CD4-positive, alpha-beta T cell treated with Interleukin-4 for 1 hour (primary cell): ENCODE measurements around the gene IL4R.
A peak's percentile ranks its signal among the peaks of the same experiment; 100 is the strongest.

Experiments
- DNase-seq, 2 donors: peaks; one replicate each; pipeline ENCODE4 v3.0.0-alpha.2; 2020 to 2022

The IL4R gene

DNA sequence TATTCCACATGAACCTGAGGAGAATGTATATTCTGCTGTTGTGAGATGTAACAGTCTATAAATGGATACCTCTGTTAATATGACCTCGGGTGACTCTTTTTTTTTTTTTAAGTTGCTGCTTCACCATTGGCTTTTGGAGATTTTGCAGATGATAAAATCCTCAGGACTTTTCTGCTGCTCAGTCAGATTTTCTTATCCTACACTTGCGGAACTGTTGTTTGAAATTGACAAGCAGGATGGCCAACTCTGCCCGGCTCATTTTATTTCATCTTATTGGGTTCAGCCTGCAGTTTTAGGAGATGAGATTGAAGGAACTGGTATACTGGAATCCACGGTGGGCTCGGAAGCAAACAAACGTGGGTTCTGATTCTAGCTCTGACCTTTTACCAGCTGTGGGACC lies 19.3 kb downstream of the IL4R start:
- no peak for DNase-seq

DNA sequence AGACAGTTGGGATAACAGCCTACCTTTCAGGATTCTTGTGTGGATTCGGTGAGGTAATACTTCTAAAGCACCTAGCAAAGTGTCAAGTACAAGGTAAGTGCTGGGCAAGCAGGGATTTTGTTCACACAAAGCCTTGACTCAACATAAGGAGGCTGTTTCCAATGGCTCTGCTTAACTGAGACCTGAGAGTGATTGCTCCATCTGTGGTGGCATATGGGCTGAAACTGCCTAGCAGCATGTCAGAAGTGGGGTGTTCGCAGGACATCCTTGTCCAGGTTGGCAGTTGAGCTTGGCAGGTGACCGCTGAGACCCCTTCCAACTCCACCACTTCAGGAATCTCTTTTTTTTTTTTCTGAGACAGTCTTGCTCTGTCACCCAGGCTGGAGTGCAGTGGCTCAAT lies 19.8 kb downstream of the IL4R start:
- DNase-seq = no peak

GRCh38 chr16:27334192-27334764 lies 20.5 kb downstream of the IL4R start:
- no peak for DNase-seq

- no peak for DNase-seq
These were observed 21.1 kb downstream of the IL4R start for GRCh38 chr16:27334838-27335237.

- DNase-seq = no peak
These were observed 21.7 kb downstream of the IL4R start for GRCh38 chr16:27335349-27336053.

DNA sequence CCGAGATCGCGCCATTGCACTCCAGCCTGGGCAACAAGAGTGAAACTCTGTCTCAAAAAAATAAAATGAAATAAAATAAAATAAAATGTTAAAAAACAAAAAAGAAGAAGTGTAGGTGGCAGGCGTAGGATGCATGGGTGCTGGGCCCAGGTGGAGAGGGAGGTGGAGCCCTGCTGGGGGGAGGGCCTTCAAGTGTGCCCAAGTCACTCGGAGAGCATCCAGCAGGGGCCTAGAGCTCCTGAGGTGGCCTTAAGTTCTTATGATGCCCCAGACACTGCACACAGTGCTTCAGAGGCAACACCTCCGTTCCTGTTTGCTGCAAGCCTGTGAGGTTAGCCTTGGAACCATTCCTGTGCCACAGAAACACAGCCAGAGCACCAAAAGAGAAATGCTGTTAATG lies 23.2 kb downstream of the IL4R start:
- no peak for DNase-seq

DNA sequence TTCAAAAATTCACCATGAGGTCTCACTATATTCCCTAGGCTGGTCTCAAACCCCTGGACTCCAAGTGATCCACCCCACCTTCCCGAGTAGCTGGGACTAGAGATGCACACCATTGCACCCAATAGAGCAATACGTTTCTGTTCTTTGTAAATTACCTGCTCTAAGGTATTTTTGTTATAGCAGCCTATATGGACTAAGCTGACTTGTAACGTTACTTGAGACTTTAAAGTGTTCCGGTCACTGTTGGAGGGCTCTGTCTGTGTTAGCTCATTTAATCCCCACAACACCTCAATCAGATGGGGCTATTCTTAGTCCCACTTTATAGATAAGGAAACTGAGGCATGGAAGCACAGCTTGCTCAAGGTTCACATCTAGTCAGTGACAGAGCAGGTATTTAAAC lies 25.4 kb downstream of the IL4R start:
- no peak for DNase-seq

DNA sequence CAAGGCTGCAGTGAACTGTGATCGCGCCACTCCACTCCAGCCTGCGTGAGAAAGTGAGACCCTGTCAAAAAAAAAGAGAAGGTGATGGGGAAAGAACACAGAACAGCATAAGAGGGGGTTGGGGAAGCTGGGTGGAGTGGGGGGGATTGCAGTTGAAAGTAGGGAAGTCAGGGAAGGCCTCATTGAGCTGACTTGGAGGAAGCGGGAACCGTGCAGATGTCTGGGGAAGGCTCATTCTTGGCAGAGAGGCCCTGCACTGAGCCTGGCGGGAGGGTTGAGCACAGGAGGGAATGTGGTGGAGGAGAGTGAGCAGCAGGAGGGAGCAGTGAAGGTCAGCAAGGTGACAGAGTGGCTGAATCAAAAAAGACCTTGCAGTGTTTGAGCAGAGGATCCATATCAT lies 26.9 kb downstream of the IL4R start:
- no peak for DNase-seq

GRCh38 chr16:27341549-27341948 lies 27.8 kb downstream of the IL4R start:
- DNase-seq = no peak

- DNase-seq = no peak
These were observed 28.2 kb downstream of the IL4R start for GRCh38 chr16:27341971-27342370.

DNA sequence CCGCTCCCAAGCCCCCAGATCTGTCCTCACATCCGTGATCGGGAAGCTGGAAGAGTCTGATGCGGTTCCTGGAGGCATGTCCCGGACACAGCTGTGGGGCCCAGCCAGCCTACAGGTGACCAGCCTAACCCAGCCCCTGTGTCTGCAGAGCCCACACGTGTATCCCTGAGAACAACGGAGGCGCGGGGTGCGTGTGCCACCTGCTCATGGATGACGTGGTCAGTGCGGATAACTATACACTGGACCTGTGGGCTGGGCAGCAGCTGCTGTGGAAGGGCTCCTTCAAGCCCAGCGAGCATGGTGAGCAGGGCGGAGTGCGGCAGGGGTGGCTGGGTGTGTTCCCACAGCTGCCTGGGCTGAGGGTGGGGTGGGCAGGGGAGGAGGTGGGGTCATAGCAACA lies 30.9 kb downstream of the IL4R start:
- DNase-seq = no peak

GRCh38 chr16:27345201-27345600 lies 31.4 kb downstream of the IL4R start:
- DNase-seq = no peak

DNA sequence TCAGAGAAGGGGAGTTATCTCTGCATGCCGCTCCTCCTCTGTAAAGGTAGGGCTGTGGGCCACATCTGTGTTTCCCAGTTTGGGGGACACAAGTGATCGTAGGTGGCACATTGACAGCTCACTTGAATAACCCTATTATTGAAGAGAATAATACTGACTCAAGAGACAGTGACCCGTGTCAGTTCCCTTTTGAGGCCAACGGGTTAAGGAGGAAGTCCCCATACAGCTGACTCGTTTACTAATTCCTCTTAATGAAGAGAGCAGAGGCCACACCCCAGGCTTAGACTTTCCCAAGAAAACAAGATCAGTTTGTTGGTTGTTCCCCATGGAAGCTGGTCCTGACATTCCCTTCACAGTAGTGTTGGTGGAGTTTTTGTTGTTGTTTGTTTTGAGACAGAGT lies 33.0 kb downstream of the IL4R start:
- DNase-seq = peak in 1 of 2 donors; percentile 46

DNA sequence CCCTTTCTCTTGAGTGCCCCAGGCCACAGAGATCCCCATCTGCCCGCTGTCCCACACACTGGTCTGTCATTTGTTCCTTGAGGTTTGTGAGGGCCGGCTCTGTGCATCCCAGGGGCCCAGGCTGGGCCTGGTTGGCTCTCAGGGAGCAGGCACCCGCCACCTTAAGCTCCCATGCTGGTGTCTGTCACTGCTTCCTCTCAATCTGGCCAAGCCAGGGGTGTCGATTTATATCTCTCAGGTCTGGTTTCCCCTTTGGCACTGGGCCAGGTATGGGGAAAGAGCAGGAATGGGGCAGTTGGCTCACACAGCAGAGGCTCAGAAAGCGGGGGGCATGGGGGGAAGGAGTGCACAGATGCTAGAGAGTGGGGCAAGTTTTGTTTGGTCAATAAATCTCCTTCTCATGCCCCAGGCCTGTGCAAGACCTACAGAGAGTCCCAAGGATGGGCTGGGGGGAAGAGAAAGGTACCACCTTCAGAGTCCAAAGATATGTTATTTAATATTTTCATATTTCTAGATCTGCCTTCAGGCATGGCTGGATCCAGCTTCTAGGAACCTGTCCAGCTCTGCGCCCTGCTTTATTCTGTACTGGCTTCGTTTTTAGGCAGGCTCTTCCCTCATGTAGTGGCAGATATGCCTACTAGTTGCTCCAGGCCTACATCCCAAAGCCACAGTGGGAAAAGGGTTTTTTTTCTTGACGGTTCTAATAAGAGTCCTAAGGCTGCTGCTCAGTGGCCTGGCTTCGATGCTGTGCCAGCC lies 34.3 kb downstream of the IL4R start:
- DNase-seq = no peak

DNA sequence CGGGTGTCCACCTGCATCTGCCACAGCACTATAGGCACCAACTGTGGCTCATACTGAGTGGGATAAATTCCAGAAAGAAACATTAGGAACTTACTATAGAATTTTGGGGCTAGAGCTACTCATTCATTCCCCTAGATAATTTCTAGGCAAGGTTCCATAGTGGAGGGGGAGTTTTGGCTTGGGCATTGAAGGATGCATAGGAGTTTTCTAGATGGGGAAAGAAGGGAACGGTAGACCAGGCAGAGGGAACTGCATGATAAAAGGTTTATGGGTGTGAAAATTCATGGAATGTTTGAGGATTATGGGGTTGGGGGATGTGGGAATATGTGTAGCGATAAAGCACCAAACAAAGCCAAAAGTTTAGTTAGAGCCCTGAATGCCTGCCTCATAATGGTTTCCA lies 35.5 kb downstream of the IL4R start:
- DNase-seq = no peak

DNA sequence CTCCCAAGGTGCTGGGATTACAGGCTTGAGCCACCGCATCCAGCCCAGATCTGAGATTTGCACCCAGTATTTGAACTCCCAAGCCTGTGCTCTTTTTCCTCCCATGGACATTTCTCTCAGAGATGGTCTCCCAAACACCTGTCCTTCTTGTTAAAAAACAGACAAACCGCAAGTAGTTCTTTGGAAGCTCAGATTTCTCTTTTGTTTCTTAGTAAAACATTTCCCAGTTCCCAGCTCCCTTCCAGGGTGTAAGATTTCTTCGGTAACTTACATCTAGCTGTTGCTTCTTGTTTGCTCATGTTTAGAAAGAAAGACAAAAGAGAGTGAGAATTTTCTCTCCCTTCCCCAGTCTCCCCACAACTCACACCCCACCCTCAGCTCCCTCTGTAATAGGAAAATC lies 36.2 kb downstream of the IL4R start:
- no peak for DNase-seq

DNA sequence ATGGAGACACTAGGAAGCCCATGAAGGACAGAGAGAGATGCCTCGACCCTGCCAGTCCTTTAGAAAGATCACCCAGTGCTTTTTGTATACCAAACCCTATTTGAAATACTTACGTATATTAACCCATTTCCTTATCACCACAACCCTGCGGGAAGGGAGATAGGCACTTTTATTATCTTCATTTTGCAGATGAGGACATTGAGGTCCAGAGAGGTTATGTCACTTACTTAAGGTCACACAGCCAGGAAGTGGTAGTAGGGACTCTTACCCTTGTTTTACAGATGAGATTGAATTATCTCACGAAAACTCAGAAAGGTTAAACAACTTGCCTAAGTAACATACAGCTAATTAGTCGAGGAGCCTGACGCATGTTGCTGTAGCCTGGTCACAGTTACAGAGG lies 38.2 kb downstream of the IL4R start:
- DNase-seq = no peak

DNA sequence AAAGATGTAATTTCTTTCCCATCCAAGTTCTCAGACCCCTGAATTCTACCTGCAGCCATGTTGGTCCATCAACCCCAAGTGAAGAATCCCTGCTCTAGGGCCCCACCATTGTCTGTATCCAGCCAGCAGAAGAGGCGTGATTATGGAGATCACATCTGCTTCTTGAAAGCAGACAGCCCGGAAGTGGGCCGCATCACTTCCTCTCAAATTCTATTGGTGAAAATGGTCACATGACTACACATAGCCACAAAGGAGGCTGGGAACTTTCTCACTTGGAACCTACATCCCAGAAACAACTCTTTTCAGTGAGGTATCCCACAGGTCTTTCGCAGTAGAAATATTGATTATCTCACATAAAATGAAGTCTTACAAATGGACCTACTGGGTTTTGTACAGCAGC lies 40.1 kb downstream of the IL4R start:
- DNase-seq = no peak

DNA sequence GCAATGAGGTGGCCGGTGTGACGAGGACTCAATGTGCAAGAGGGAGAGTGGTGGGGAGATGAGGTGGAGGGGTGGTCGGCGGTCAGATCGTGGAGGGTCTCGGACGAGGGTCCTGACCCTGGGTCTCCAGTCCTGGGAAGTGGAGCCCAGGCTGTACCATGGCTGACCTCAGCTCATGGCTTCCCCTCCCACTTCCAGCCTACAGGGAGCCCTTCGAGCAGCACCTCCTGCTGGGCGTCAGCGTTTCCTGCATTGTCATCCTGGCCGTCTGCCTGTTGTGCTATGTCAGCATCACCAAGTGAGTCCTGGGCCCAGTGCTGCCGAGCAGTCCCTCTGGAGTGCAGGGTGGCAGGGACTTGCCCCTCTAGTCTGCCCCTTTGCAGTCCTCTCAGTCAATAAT lies 41.8 kb downstream of the IL4R start:
- peak; percentile 47 to 57 for DNase-seq

DNA sequence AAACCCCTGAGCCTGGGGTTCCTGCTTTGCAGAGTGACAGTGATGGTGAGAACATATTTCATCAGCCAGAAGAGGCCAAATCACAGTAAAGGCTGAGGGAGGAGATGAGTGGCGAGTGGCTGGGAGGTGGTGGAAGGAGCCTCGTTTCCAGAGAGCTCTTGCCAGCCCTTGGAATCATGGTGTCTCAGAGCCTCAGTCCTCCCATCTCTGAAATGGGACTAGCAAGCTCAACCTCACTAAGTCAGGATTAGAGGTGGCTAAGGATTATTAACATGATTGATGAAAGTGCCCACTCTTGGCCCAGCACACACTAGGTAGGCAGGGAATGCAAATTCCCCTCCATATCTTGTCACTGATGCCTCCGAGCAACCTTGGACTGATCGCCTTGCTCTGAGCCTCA lies 43.0 kb downstream of the IL4R start:
- DNase-seq = no peak

DNA sequence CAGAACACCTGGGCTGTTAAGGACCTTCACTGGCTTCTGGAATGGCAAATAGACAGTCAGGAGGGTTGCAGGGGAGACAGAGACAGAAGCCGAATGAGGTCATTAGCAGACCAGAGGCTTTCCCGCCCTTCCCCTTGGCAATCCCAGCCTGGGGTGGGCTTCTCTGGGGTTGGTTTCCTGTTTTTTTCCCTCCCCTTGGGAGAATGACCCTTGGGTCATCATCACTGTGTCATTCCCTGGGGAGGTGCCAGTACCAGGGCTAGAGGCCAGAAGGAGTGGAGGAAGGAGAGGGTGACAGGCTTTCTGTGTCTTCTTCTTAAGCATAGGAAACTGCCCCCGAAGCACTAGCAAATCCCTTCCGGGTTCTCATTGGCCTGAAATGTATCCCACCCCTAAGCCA lies 45.3 kb downstream of the IL4R start:
- no peak for DNase-seq

DNA sequence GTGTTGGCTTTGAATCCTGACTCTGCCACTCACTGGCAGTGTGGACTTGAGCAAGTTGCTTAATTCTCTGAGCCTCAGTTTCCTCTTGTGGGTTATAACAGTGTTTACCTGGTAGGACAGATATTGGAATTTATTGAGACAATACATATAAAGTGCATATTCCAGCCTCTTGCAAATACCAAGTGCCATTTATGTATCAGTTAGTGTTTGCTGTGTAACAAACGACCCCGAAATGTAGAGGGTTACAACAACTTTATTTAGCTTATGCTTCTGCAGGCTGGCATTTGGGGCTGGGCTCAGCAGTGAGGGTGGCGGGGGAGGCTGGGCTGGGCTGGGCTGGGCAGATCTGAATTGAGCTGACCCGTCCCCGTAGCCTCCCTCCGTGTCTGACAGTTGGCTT lies 45.8 kb downstream of the IL4R start:
- DNase-seq = no peak

- no peak for DNase-seq
These were observed 48.2 kb downstream of the IL4R start for GRCh38 chr16:27361987-27362386.

DNA sequence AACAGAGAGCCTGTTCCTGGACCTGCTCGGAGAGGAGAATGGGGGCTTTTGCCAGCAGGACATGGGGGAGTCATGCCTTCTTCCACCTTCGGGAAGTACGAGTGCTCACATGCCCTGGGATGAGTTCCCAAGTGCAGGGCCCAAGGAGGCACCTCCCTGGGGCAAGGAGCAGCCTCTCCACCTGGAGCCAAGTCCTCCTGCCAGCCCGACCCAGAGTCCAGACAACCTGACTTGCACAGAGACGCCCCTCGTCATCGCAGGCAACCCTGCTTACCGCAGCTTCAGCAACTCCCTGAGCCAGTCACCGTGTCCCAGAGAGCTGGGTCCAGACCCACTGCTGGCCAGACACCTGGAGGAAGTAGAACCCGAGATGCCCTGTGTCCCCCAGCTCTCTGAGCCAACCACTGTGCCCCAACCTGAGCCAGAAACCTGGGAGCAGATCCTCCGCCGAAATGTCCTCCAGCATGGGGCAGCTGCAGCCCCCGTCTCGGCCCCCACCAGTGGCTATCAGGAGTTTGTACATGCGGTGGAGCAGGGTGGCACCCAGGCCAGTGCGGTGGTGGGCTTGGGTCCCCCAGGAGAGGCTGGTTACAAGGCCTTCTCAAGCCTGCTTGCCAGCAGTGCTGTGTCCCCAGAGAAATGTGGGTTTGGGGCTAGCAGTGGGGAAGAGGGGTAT lies 48.9 kb downstream of the IL4R start:
- no peak for DNase-seq
